RPMI7951 (cell line): Measurements from ENCODE around the gene AADACL3. TPM values are rescaled to one million over a fixed set of nuclear protein-coding genes. Genes with fewer than 3 reads are reported as not detected.

Source experiments
- DNase-seq: peaks from one replicate; pipeline ENCODE4 v3.0.0-alpha.2; 2012; ENCODE audit warnings: low read depth
- total RNA-seq: library from RNA; depleted of rRNA; stranded (reverse); fragments of >200 nt; shearing (Covaris generic); gene quantifications from 2 replicates; pipeline ENCODE4 v1.2.3, GENCODE V29; 2014; rRNA removed

AADACL3 gene
- total RNA-seq, 1 experiment from 2014 or later: not detected

DNA sequence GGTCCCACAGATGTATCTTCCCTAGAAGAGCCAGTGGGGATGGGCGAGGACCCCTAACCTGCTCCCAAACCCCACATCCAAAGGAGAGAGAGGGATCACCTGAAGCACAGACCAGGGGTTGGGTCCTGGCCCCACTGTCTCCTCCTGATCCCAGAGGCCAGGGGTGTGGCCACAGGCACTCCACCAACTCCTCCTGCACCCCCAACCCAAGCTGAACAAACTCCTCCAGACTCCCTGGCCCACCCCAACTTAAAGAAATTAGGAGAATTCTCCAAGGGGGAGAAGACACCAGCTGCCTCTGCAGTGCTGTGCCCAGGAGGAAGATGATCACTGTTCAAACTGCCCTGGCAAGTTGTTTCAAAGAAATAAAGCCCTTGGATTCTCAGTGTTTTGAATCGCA, 53.1 kb downstream of the AADACL3 start:
- DNase-seq: no peak

DNA sequence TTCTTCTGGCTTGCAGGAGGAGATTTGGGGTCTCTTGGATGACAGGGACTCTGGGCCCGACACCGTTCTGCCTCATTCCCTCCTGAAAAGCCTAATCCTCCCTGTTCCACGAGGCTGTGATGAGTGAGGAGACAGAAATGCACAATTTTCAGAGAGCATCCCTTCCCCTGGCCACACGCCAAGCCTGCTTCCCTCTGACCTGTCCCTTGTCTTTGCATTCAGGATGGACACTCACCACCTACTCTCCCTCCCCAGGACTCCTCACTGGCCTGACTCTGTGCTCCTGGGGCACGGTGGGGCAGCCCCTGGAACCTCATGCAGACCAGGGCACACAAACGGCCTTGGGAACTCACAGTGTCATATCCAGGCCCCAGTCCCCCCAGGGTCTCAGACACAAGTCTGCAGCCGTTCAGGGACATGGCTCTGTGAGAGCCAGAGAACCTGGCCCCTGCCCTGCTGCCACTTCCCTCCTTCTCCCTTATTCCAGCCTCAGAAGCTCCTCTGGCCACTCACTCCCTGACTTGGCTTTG, 54.1 kb downstream of the AADACL3 start:
- no peak for DNase-seq

DNA sequence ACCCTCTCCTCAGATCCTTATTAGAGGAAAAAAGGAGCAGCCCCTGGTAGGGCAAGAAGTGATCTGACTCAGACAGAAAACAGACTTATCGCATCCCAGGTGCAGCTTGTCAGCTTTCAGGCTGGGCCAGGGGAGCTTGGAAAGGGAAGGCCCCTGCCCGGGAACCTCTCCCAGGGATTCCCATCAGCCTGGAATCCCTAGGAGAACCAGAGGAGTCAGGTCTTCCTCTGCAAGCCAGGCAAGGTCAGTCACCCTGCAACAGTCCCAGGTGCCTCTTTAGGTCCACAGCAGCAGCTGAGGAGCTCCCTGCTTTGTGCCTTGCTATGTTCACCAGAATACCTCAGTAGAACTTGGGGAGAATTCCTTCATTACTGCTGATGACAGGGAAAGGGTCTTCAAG, 54.7 kb downstream of the AADACL3 start:
- no peak for DNase-seq

DNA sequence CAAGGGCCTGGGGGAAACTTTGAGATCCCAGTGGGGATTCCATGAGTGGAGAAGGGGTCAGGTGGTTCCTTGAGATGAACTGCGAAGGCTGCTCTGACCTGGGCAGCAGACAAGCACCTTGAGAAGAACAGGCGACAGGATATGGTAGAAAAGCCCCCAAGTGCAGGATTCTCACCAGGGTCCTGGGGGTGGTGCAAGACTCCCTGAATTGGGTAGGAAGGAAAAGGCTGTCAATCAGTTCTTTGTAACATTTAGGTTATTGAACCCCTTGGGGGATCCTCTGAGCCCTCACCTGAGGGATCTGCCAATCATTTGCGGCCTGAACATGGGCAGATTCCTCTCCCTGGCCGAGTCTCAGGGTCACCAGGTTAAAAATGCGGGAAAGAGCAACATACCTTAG, 55.3 kb downstream of the AADACL3 start:
- DNase-seq: no peak

- no peak for DNase-seq
Observed at GRCh38 chr1:12772520-12772919, 56.6 kb downstream of the AADACL3 start.

DNA sequence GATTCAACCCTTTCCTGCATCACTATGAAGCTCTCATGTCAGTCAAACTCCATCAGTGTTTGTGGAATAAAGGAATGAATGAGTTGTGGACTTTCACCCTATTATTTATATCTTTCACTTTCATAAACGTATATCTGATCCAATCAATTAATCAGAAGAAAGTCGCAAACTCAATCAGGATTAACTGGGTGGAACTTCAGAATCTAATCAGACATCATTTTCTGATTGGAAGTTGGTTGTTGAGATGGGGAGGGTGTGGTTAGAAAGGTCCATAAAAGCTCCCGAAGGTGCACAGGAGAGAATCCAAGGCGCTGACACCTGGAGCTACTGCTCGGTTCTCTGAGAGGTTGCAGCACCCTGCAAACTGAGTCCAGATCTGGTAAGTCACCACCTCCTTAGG, 57.5 kb downstream of the AADACL3 start, which contains the start of gene PRAMEF12:
Gene PRAMEF12 (plus strand): TSS at position 301 of the 400 bp plus-strand sequence. CDS start 1,130 bp downstream, outside the sequence.
- no peak for DNase-seq

DNA sequence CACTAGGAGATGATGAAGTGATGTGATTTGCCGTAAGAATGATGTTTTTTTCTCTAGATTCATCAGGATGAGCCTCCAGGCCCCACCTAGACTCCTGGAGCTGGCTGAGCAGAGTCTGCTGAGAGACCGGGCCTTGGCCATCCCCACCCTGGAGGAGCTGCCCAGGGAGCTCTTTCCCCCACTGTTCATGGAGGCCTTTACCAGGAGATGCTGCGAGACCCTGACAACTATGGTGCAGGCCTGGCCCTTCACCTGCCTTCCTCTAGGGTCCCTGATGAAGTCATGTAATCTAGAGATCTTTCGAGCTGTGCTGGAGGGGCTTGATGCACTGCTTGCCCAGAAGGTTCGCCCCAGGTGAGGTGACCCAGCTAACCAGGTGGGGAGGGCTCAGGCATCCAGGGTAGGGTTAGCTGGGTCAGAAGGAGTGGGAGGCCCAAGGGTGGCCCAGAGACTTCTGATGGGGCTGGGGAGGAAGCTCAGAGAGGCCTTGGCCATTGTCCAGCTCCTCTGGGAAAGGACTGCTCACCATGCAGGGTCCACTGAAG, 59.0 kb downstream of the AADACL3 start:
- DNase-seq: no peak

DNA sequence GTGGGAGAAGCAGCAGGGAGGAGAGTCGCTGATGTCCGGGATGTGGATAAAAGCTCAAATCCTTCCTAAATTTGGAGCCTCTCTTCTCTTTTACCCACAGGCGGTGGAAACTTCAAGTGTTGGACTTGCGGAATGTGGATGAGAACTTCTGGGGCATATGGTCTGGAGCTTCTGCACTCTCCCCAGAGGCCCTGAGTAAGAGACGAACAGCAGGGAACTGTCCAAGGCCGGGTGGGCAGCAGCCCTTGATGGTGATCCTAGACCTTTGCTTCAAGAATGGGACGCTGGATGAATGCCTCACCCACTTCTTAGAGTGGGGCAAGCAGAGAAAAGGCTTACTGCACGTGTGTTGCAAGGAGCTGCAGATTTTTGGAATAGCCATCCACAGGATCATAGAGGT, 59.5 kb downstream of the AADACL3 start:
- no peak for DNase-seq

GRCh38 chr1:12776801-12777557, 61.1 kb downstream of the AADACL3 start:
- no peak for DNase-seq

Other genes with a start within 250 kb of the AADACL3 start
- gene DHRS3, start 97.9 kb upstream of the AADACL3 start, total RNA-seq: 22.5 and 28.8 TPM in 2 replicates
- gene AADACL4, start 72.0 kb upstream of the AADACL3 start, total RNA-seq: not detected in 2 replicates
- not detected in 2 replicates for gene CFAP107, start 30.1 kb downstream of the AADACL3 start, total RNA-seq
- not detected in 2 replicates for gene PRAMEF12, start 57.6 kb downstream of the AADACL3 start, total RNA-seq
- gene PRAMEF1, start 75.3 kb downstream of the AADACL3 start, total RNA-seq: not detected in 2 replicates
- gene PRAMEF11, start 115.3 kb downstream of the AADACL3 start, total RNA-seq: not detected in 2 replicates
- 0.12 TPM in 1 of 2 replicates, not detected in the other for gene HNRNPCL1, start 132.6 kb downstream of the AADACL3 start, total RNA-seq
- not detected in 2 replicates for gene PRAMEF2, start 141.0 kb downstream of the AADACL3 start, total RNA-seq
- gene PRAMEF4, start 170.1 kb downstream of the AADACL3 start, total RNA-seq: not detected in 2 replicates
- gene PRAMEF10, start 182.2 kb downstream of the AADACL3 start, total RNA-seq: not detected in 2 replicates
- gene PRAMEF7, start 200.5 kb downstream of the AADACL3 start, total RNA-seq: not detected in 2 replicates
- gene PRAMEF6, start 231.5 kb downstream of the AADACL3 start, total RNA-seq: not detected in 2 replicates